Gastroesophageal sphincter (tissue), 4 donors: ENCODE data around the gene CHD5. TPM values are rescaled to one million over a fixed set of nuclear protein-coding genes. Genes with fewer than 3 reads are reported as not detected.

Experiments
- ATAC-seq: fragments of 150-250 bp; one replicate; pipeline ENCODE4 v1.9.1; 2016; ENCODE audit warnings: mild to moderate bottlenecking, moderate library complexity
- H3K27ac ChIP-seq, 4 donors: fragments of 200-600 bp; sonication (generic) in 3 of 4; 1 replicate in 3 of 4; 2 replicates in 1 of 4; pipeline ENCODE4 v1.5.1; 2016 to 2019
- H3K27me3 ChIP-seq: fragments of 200-600 bp; sonication (generic); one replicate; pipeline ENCODE4 v1.5.1; 2019
- H3K36me3 ChIP-seq, 2 donors: fragments of 200-600 bp; sonication (generic); one replicate each; pipeline ENCODE4 v1.5.1; 2019; ENCODE audit warnings: control low read depth in 1 of 2
- H3K4me1 ChIP-seq, 3 donors: fragments of 200-600 bp; sonication (generic); 1 replicate in 2 of 3; 2 replicates in 1 of 3; pipeline ENCODE4 v1.5.1; 2016 to 2019; ENCODE audit warnings: control low read depth in 2 of 3
- H3K4me3 ChIP-seq, 2 donors: fragments of 200-600 bp; sonication (generic); one replicate each; pipeline ENCODE4 v1.5.1; 2019; ENCODE audit warnings: mild to moderate bottlenecking in 1 of 2, moderate library complexity in 1 of 2
- H3K9me3 ChIP-seq, 3 donors: fragments of 200-600 bp; sonication (generic); one replicate each; pipeline ENCODE4 v1.5.1; 2017 to 2019; ENCODE audit warnings: control low read depth in 2 of 3
- CTCF ChIP-seq, 4 experiments: fragments of 200-600 bp in 2 of 4; fragments of 450-650 bp in 2 of 4; sonication (generic) in 1 of 4; IDR thresholded peaks; one replicate each; pipeline ENCODE4 v1.5.1; 2017 to 2019; ENCODE audit warnings: antibody characterized with exemption in 4 of 4, mild to moderate bottlenecking in 2 of 4, moderate library complexity in 2 of 4
- EP300 ChIP-seq: sonication (generic); formaldehyde crosslinking; IDR thresholded peaks from one replicate; pipeline ENCODE4 v1.6.1; 2017; ENCODE audit warnings: antibody characterized with exemption, mild to moderate bottlenecking
- POLR2A ChIP-seq, 2 donors: fragments of 450-650 bp; IDR thresholded peaks; one replicate each; pipeline ENCODE4 v1.6.1; 2017; ENCODE audit warnings: antibody characterized with exemption in 2 of 2, mild to moderate bottlenecking in 2 of 2, moderate library complexity in 1 of 2
- POLR2AphosphoS5 ChIP-seq: sonication (generic); formaldehyde crosslinking; IDR thresholded peaks from one replicate; pipeline ENCODE4 v1.6.1; 2017; ENCODE audit warnings: antibody characterized with exemption
- WGBS, 2 donors: methylation state at CpG; one replicate each; pipeline ENCODE4 v1.1.5; 2018; ENCODE audit warnings: low coverage in 1 of 2; 5-methylcytosine and 5-hydroxymethylcytosine counted together
- total RNA-seq, 4 donors: library from RNA; depleted of rRNA; stranded (reverse); fragments of >200 nt; gene quantifications; one replicate each; pipeline ENCODE4 v1.1.0, GENCODE V29; 2016

Gene CHD5
- total RNA-seq, 4 donors from 2014 or later: 4.4 to 34.9 (median 9.2) TPM

- peaks cover 0 to 32% (median 8%) of the 10 kb centered on the region in 3 donors for H3K4me1 ChIP-seq
- no peak overlapping the region for H3K4me3 ChIP-seq
- TF ChIP-seq CTCF (IDR thresholded peaks at IDR 0.05) (no peak), POLR2AphosphoS5 (no peak), EP300 (no peak), POLR2A (IDR thresholded peaks at IDR 0.05) (no peak)
- H3K27me3 ChIP-seq: peaks cover 8% of the 10 kb centered on the region
- H3K9me3 ChIP-seq: no peaks in the 10 kb centered on the region
- no peak for ATAC-seq
- 37 to 44% methylated on average over 3 of the region's 3 CpGs for WGBS, 2 donors
- peak overlapping the region in 2 of 4 donors; percentile 11 to 37 for H3K27ac ChIP-seq
- peaks cover 0 to 56% of the 10 kb centered on the region in 2 donors for H3K36me3 ChIP-seq
These were observed 5.0 kb upstream of the CHD5 start for GRCh38 chr1:6185151-6185550.

GRCh38 chr1:6184083-6184783 lies 4.1 kb upstream of the CHD5 start:
- Histone ChIP-seq H3K4me1 (peaks cover 0 to 40% (median 8%) of the 10 kb centered on the region in 3 donors), H3K27ac (peak overlapping the region in 3 of 4 donors; percentile 9 to 37 (median 11)), H3K9me3 (no peaks in the 10 kb centered on the region), H3K27me3 (peaks cover 15% of the 10 kb centered on the region), H3K36me3 (peaks cover 0 to 46% of the 10 kb centered on the region in 2 donors), H3K4me3 (no peak overlapping the region)
- no peak for ATAC-seq
- 79 to 90% methylated on average over 9 to 13 of the region's 13 CpGs for WGBS, 2 donors
- TF ChIP-seq POLR2AphosphoS5: no peak
- TF ChIP-seq POLR2A (IDR thresholded peaks at IDR 0.05): no peak
- TF ChIP-seq CTCF (IDR thresholded peaks at IDR 0.05): no peak
- no peak for TF ChIP-seq EP300

GRCh38 chr1:6183520-6183989 lies 3.4 kb upstream of the CHD5 start:
- no peak overlapping the region for H3K27ac ChIP-seq
- ATAC-seq: no peak
- peaks cover 22% of the 10 kb centered on the region for H3K27me3 ChIP-seq
- H3K4me3 ChIP-seq: no peak overlapping the region
- H3K4me1 ChIP-seq: peaks cover 0 to 46% (median 15%) of the 10 kb centered on the region in 3 donors
- peaks cover 0 to 40% of the 10 kb centered on the region in 2 donors for H3K36me3 ChIP-seq
- 54 to 59% methylated on average over 6 of the region's 6 CpGs for WGBS, 2 donors
- TF ChIP-seq EP300: no peak
- H3K9me3 ChIP-seq: no peaks in the 10 kb centered on the region

GRCh38 chr1:6181347-6181770 lies 1.2 kb upstream of the CHD5 start:
- no peak for ATAC-seq
- Histone ChIP-seq H3K27me3 (peaks cover 44% of the 10 kb centered on the region), H3K27ac (peak overlapping the region in 3 of 4 donors; percentile 71 to 76 (median 75)), H3K4me1 (peaks cover 0 to 53% (median 18%) of the 10 kb centered on the region in 3 donors), H3K9me3 (no peaks in the 10 kb centered on the region), H3K36me3 (peaks cover 0 to 20% of the 10 kb centered on the region in 2 donors), H3K4me3 (no peak overlapping the region)
- 7 to 60% methylated on average over 1 to 5 of the region's 10 CpGs for WGBS, 2 donors
- TF ChIP-seq CTCF (IDR thresholded peaks at IDR 0.05): no peak

GRCh38 chr1:6180707-6181311 lies 688 bp upstream of the CHD5 start:
- Histone ChIP-seq H3K27ac (peak overlapping the region in 3 of 4 donors; percentile 71 to 76 (median 75)), H3K9me3 (no peaks in the 10 kb centered on the region), H3K27me3 (peaks cover 50% of the 10 kb centered on the region), H3K36me3 (peaks cover 0 to 16% of the 10 kb centered on the region in 2 donors), H3K4me3 (peak overlapping the region in 1 of 2 donors; percentile 56), H3K4me1 (peaks cover 0 to 51% (median 18%) of the 10 kb centered on the region in 3 donors)
- no peak for ATAC-seq
- TF ChIP-seq POLR2A (IDR thresholded peaks at IDR 0.05): no peak
- TF ChIP-seq EP300: no peak
- TF ChIP-seq CTCF (IDR thresholded peaks at IDR 0.05): no peak
- no peak for TF ChIP-seq POLR2AphosphoS5
- 0% methylated on average over 3 of the region's 36 CpGs; no CpG with 5 or more reads in 1 of the 2 donors for WGBS, 2 donors
